HEK293T (cell line): ENCODE data around the gene ATP6AP2.

ENCODE experiments used
- CTCF ChIA-PET: fragments of 350-600 bp; formaldehyde crosslinking; extraction: SDS; loops from one replicate; lab custom pipeline; 2021; ENCODE audit warnings: antibody characterized with exemption, inconsistent platforms; lab: Yijun Ruan, JAX
- POLR2A ChIA-PET: fragments of 350-600 bp; formaldehyde crosslinking; extraction: SDS; loops from one replicate; lab custom pipeline; 2020; ENCODE audit warnings: antibody characterized with exemption, inconsistent platforms; lab: Yijun Ruan, JAX
- DNase-seq: peaks from one replicate; pipeline ENCODE4 v3.0.0; 2012; ENCODE audit warnings: mixed read lengths; ENCODE audit errors: extremely low spot score
- ARNT ChIP-seq: fragments of 450-650 bp; IDR thresholded peaks from 2 replicates; pipeline ENCODE4 v1.6.1; 2017; ENCODE audit warnings: mild to moderate bottlenecking
- CTBP1 ChIP-seq: fragments of 450-650 bp; IDR thresholded peaks from 2 replicates; pipeline ENCODE4 v1.6.1; 2016; ENCODE audit warnings: borderline replicate concordance
- ELF4 ChIP-seq: fragments of 450-650 bp; IDR thresholded peaks from 2 replicates; pipeline ENCODE4 v1.6.1; 2017; ENCODE audit warnings: antibody characterized with exemption
- FOXA1 ChIP-seq: fragments of 450-650 bp; IDR thresholded peaks from 2 replicates; pipeline ENCODE4 v1.6.1; 2016; ENCODE audit warnings: mild to moderate bottlenecking
- FOXK2 ChIP-seq: fragments of 450-650 bp; IDR thresholded peaks from 2 replicates; pipeline ENCODE4 v1.6.1; 2016; ENCODE audit warnings: mild to moderate bottlenecking
- FOXM1 ChIP-seq: fragments of 450-650 bp; IDR thresholded peaks from 2 replicates; pipeline ENCODE4 v1.6.1; 2017; ENCODE audit warnings: mild to moderate bottlenecking, borderline replicate concordance
- HDGF ChIP-seq: fragments of 450-650 bp; IDR thresholded peaks from 2 replicates; pipeline ENCODE4 v1.6.1; 2017; ENCODE audit warnings: antibody characterized with exemption, borderline replicate concordance
- L3MBTL2 ChIP-seq: fragments of 450-650 bp; conservative IDR thresholded peaks from 2 replicates; pipeline ENCODE4 v1.6.1; 2016; ENCODE audit warnings: mild to moderate bottlenecking
- LEF1 ChIP-seq: fragments of 450-650 bp; IDR thresholded peaks from 2 replicates; pipeline ENCODE4 v1.6.1; 2017; ENCODE audit warnings: mild to moderate bottlenecking, borderline replicate concordance
- NFRKB ChIP-seq: fragments of 450-650 bp; IDR thresholded peaks from 2 replicates; pipeline ENCODE4 v1.6.1; 2016; ENCODE audit warnings: mild to moderate bottlenecking, moderate library complexity
- PKNOX1 ChIP-seq: fragments of 450-650 bp; IDR thresholded peaks from 2 replicates; pipeline ENCODE4 v1.6.1; 2016
- SP1 ChIP-seq: fragments of 450-650 bp; IDR thresholded peaks from 2 replicates; pipeline ENCODE4 v1.6.1; 2017
- SUZ12 ChIP-seq: fragments of 450-650 bp; IDR thresholded peaks from 2 replicates; pipeline ENCODE4 v1.6.1; 2016; ENCODE audit warnings: mild to moderate bottlenecking
- TARDBP ChIP-seq: fragments of 450-650 bp; IDR thresholded peaks from 2 replicates; pipeline ENCODE4 v1.6.1; 2016
- ZNF384 ChIP-seq: fragments of 450-650 bp; IDR thresholded peaks from 2 replicates; pipeline ENCODE4 v1.6.1; 2016

Gene ATP6AP2

GRCh38 chrX:40539214-40540142, 41.3 kb upstream of the ATP6AP2 start:
- no peak for TF ChIP-seq ELF4
- POLR2A ChIA-PET = interaction anchor here (0.7 to 1.2 kb wide), 3 partner anchors 109 to 371 kb away, joined by 3 read pairs; no protein-coding TSS in a partner anchor
- CTCF ChIA-PET = interaction anchor here (0.6 to 1.8 kb wide), 8 partner anchors 13 to 576 kb away, joined by 3 to 5 read pairs (median 3); no protein-coding TSS in a partner anchor
- peak; percentile 67 for DNase-seq

- DNase-seq = no peak
- ChIA-PET CTCF (no interaction called here), POLR2A (interaction anchor here (0.7 kb wide), 1 partner anchor 375 kb away, joined by 3 read pairs; no protein-coding TSS in a partner anchor)
- no peak for TF ChIP-seq NFRKB
These were observed 38.6 kb upstream of the ATP6AP2 start for GRCh38 chrX:40542208-40542607.

GRCh38 chrX:40542972-40543371, 37.8 kb upstream of the ATP6AP2 start:
- ChIA-PET POLR2A (no interaction called here), CTCF (interaction anchor here (0.7 to 1.3 kb wide), 2 partner anchors 9 to 300 kb away, joined by 3 to 6 read pairs; no protein-coding TSS in a partner anchor)
- TF ChIP-seq SUZ12 = no peak
- TF ChIP-seq L3MBTL2 = no peak
- no peak for TF ChIP-seq FOXM1
- no peak for TF ChIP-seq ELF4
- TF ChIP-seq HDGF = no peak
- no peak for TF ChIP-seq NFRKB
- TF ChIP-seq TARDBP = no peak
- no peak for TF ChIP-seq ARNT
- DNase-seq = no peak

GRCh38 chrX:40543661-40544328, 37.0 kb upstream of the ATP6AP2 start:
- POLR2A ChIA-PET = no interaction called here
- TF ChIP-seq SP1 = no peak
- TF ChIP-seq ZNF384 = 0 out of 2 replicates have a peak, but pooled peaks have one; percentile 55
- DNase-seq = peak; percentile 50
- CTCF ChIA-PET = interaction anchor here (0.5 to 1.4 kb wide), 22 partner anchors 8 to 1075 kb away, joined by 3 to 9 read pairs (median 3); no protein-coding TSS in a partner anchor

- CTCF ChIA-PET = interaction anchor here (0.5 to 1.4 kb wide), 20 partner anchors 8 to 1075 kb away, joined by 3 to 9 read pairs (median 4); no protein-coding TSS in a partner anchor
- POLR2A ChIA-PET = no interaction called here
- DNase-seq = no peak
- no peak for TF ChIP-seq HDGF
- TF ChIP-seq NFRKB = no peak
- no peak for TF ChIP-seq ARNT
- TF ChIP-seq ELF4 = no peak
- no peak for TF ChIP-seq FOXM1
- no peak for TF ChIP-seq LEF1
- TF ChIP-seq PKNOX1 = no peak
- TF ChIP-seq FOXK2 = no peak
These were observed 36.2 kb upstream of the ATP6AP2 start for GRCh38 chrX:40544343-40545266.

GRCh38 chrX:40546870-40547269, 33.9 kb upstream of the ATP6AP2 start:
- TF ChIP-seq TARDBP (no peak), FOXA1 (no peak), L3MBTL2 (no peak), FOXM1 (no peak), CTBP1 (no peak), NFRKB (no peak), ELF4 (no peak), FOXK2 (no peak), PKNOX1 (no peak), HDGF (no peak), LEF1 (no peak), SUZ12 (no peak)
- CTCF ChIA-PET = no interaction called here
- DNase-seq = no peak
- POLR2A ChIA-PET = no interaction called here

GRCh38 chrX:40550066-40550465, 30.7 kb upstream of the ATP6AP2 start:
- CTCF ChIA-PET = interaction anchor here (0.7 kb wide), 1 partner anchor 14 kb away, joined by 3 read pairs; no protein-coding TSS in a partner anchor
- no peak for DNase-seq
- TF ChIP-seq SP1 = no peak
- no peak for TF ChIP-seq ELF4
- no peak for TF ChIP-seq PKNOX1
- TF ChIP-seq LEF1 = no peak
- no peak for TF ChIP-seq TARDBP
- no peak for TF ChIP-seq FOXM1
- TF ChIP-seq NFRKB = no peak
- no peak for TF ChIP-seq L3MBTL2
- POLR2A ChIA-PET = no interaction called here
